HG03442 (cell line): ENCODE measurements around the gene RASGRP3.
A peak's percentile ranks its signal among the peaks of the same experiment; 100 is the strongest.

Source experiments
- ATAC-seq: cut with Tn5 transposase; IDR thresholded peaks from one replicate; pipeline ENCODE4 v1.9.1; 2021; ENCODE audit warnings: mild to moderate bottlenecking, moderate library complexity; ENCODE audit not compliant: unreplicated experiment

Gene RASGRP3

GRCh38 chr2:33518929-33519328 lies 42.5 kb downstream of the RASGRP3 start:
- ATAC-seq = no peak

DNA sequence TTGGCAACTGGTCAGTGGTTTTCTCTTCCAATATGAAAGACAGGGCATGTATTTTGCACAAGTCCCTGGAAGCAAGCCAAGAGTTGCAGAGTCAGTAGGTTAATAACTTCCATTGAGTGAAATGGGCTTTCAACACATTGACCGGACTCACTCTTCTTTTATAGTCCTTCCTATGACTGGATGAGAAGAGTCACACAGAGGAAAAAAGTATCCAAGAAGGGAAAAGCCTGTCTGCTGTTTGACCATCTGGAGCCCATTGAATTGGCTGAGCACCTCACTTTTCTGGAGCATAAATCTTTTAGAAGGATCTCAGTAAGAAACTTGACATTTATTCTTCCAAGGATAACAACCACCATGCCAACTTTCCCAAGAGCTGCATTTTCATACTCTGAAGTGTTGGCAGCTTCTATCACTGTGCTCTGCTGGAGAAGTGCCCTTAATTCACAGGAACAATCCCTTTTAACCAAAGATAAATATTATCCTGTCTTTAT lies 45.4 kb downstream of the RASGRP3 start:
- ATAC-seq = no peak

DNA sequence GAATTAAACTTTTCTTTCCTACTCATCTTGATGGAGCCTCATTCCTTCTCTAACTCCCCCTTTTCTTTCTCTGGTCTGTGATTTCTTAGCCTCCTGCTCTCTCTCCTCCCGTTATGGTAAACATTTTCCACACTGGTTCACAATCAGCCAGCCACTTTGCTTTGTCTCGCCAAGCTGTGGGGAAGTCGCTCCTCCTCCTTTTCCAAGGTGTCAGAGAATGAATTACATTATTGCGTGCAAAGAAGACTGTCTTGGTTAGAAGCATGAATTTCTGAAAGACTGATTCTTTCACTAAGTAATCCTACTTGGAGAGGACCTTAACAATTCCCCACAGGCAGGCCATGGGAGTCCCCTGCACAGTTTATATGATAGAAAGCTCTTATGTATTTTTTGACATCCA lies 46.1 kb downstream of the RASGRP3 start:
- ATAC-seq = no peak

DNA sequence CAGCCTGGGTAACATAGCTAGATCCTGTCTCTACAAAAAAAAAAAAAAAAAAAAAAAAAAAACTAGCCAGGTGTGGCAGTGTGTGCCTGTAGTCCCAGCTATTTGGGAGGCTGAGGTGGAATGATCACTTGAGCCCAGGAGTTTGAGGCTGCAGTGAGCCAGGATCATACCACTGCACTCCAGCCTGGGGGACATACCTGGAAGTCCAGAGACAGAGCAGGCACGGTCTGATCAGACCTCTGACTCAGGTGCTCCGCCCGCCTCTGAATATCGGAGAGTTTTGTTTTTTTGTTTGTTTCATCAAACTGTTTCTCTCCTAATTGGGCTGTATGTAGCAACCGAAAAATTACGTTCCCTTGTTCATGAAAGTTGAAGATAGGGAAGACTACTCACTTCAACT lies 49.2 kb downstream of the RASGRP3 start:
- ATAC-seq = no peak

DNA sequence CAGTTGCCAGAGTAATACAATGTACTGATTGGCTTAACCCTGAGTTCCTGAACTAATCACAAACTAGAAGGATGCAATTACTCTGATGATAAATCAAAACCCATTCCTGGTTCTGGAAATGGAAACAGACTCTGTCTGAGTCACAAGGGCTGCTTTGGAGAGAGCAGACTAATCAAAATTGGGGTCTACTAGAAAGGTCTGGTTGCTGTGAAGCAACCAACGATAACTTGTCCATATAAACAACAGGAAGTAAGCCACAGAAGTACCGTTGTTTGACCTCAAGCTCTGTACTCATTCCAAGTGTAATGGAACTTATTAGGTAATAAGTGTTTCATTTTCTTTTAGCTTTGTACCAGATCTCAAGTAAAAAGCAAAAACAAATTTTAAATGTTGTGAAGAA lies 49.7 kb downstream of the RASGRP3 start:
- no peak for ATAC-seq

- no peak for ATAC-seq
Observed at GRCh38 chr2:33526921-33527320, 50.5 kb downstream of the RASGRP3 start.

GRCh38 chr2:33528441-33528950 lies 52.0 kb downstream of the RASGRP3 start:
- no peak for ATAC-seq

DNA sequence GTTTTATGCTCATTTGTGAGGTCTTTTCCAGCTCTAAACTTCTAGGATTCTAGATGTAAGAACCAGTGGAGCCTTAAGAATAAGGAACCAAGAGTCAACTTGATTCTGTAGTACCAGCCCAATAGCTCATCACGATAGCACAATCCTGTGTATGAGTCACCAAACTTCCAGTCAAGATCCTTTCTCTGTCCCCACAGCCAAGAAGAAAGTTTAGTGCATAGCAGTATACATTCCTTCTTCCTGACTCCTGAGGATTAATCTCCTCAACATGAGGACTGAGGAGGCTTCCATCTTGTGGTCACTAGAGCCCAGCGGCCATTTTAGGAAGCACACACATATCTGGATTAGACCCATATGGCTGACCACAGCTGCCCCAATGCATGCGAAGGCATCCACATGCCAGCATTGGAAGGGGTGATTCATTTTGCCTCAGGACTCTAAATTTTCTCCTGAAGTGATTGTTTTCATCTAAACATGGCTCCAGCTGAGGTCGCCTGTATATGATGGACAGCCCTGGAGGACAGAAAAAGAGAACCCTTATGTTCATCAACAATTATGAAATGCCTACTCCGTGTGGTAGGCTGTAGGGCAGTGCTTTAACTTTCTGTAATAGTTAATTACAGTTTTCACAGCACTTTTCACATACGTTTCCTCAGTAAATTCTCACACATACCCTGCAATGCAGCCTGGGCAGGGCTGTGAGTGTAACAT lies 53.5 kb downstream of the RASGRP3 start:
- ATAC-seq = peak; percentile 29

- ATAC-seq = peak; percentile 37
Observed at GRCh38 chr2:33530690-33531548, 54.5 kb downstream of the RASGRP3 start.

- ATAC-seq = peak; percentile 3
Observed at GRCh38 chr2:33531549-33532059, 55.2 kb downstream of the RASGRP3 start.

DNA sequence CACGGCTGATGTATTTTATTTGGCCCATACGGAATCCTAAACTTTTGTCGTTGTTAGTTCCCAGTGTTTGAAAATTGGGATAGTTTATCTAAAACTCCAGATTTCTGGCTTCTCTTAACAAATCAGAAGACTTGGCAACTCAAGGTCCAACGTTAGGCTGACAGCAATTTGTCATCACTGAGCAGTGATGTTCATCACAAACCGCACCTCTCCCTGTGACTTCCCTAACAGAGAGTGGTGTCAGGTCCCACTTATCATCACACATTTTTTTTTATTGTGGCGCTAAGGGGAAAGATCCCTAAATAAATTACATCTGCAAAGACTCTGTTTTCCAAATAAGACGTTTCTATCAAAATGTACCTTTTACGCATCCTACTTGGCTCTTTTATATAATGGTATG lies 55.7 kb downstream of the RASGRP3 start:
- no peak for ATAC-seq

DNA sequence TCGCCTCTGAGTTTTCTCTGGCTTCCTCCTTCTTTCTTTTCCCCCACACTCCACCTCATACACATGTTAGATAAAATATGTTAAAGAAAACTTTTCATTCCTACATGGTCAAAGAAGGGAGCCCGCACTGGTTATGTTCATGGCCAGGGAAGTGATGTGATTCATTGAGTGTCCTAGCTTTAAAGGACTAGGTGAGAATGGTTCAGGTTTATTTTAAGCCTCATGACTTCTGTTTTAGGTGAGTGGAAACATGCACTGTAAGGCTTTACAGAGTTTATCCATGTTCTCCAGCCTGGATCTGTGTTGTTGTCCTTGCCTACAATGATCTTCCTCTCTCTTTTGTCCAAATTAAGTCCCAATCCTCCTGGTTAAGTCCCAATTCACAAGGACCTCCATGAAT lies 56.5 kb downstream of the RASGRP3 start:
- no peak for ATAC-seq

GRCh38 chr2:33535421-33535820 lies 59.0 kb downstream of the RASGRP3 start:
- ATAC-seq = no peak

GRCh38 chr2:33541243-33541642 lies 64.8 kb downstream of the RASGRP3 start:
- no peak for ATAC-seq

- ATAC-seq = no peak
Observed at GRCh38 chr2:33550206-33550605, 73.8 kb downstream of the RASGRP3 start.

GRCh38 chr2:33552758-33553461 lies 76.5 kb downstream of the RASGRP3 start:
- ATAC-seq = no peak

DNA sequence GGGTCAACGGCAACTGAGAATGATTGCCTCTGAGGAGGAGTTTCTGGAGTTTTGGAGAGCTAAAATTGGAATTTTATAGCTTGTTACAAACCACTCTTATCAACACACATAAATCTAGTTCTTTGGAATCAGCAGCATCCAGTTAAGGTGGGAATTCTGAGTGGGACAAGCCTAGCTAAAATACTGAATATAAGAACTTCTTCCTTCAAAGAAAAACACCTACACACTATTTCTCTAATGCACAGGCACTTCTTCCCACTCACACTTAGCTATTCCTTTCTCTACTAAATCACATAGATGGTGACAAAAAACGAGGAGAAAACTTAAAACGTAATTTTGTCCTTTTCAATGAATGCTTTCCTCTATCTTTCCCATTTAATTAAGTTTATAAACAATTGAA lies 79.2 kb downstream of the RASGRP3 start:
- no peak for ATAC-seq

- no peak for ATAC-seq
Observed at GRCh38 chr2:33559328-33559727, 82.9 kb downstream of the RASGRP3 start.

- no peak for ATAC-seq
Observed at GRCh38 chr2:33560017-33560416, 83.6 kb downstream of the RASGRP3 start.

GRCh38 chr2:33561872-33562271 lies 85.4 kb downstream of the RASGRP3 start:
- ATAC-seq = no peak

DNA sequence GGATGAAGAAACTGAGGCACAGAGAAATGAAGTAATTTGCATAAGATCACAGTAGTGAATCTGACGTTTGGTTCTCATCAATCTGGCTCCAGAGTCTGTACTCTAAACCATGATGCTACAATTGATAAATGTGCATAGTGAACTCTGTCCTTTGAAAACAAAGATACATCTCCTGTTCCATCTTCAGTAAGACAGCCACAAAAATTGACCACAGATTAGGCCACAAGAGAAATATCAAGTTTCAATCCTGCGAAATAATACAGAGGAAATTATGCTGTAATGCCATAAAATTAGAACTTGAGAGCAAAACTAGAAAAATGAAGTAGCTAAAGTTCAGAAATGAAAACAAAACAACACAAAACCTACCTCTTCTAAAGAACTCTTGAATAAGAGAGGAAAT lies 94.2 kb downstream of the RASGRP3 start:
- ATAC-seq = no peak
